Amniotic stem cell (primary cell): ENCODE data around the gene ATXN10.

Source experiments
- DNase-seq: peaks from one replicate; lab custom pipeline; 2025; lab: John Stamatoyannopoulos, UW

The ATXN10 gene

DNA sequence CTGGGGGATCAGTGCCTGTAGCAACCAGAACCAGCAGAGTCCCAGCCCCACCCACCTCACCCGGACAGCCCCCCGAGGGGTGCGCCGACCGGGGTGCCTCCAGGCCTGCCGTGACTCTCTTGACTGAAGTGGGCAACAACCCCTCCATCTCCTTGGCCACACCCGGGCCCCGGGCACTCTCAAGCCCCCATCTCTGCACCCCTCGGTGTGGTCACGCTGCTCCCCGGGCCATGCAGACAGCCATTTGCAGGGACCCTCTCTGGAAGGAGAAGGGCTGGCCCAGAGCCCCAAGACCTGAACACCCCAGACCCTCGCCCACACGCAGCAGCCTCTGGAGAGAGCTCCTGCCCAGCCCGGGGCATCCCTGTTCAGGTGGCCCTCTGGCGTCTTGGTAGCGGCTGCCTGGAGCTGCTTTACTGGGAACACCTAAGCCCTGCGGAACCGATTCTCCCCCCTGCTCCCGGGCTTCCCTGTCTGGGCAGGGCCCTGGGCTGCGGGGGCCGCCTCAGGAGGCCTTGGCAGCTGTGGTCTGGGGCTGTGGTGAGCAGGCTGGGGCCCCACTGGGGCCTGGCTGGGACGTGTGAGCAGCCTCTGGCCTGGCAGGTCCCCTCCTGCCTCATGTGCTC is 220.5 kb downstream of the ATXN10 start:
- no peak for DNase-seq

GRCh38 chr22:45892681-45893461 is 221.2 kb downstream of the ATXN10 start:
- no peak for DNase-seq

DNA sequence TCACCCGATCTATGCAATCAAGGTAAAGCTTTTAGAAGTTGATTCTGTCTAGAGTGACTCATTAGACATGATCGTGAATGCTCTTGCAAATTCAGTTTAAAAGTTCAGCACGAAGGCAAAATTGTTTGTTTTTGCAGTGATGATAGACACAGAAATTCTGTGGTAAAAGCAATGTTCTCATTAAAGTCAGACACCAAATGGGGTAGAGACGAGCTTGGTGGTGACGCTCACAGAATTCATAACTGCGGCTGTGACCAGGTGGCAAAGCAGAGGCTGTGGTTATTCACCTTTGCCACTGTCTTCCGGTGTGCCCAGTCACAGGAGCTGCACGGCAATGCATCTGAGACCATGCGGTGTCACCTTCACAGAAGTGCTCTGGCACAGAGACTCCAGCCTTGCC is 221.9 kb downstream of the ATXN10 start:
- no peak for DNase-seq
